Body of pancreas (tissue), 4 donors: ENCODE measurements around the gene SCN4A. TPM values are rescaled to one million over a fixed set of nuclear protein-coding genes. Genes with fewer than 3 reads are reported as not detected.

Experiments
- ATAC-seq: fragments of 150-250 bp; one replicate; pipeline ENCODE4 v1.9.1; 2016
- DNase-seq, 4 donors: peaks; one replicate each; pipeline ENCODE4 v3.0.0-alpha.2; 2019
- H3K27ac ChIP-seq, 4 donors: fragments of 200-600 bp; sonication (generic); 1 replicate in 3 of 4; 2 replicates in 1 of 4; pipeline versions ENCODE4 v1.5.1 to v1.6.1; 2016 to 2019; ENCODE audit warnings: mild to moderate bottlenecking in 1 of 4, mixed read lengths in 1 of 4, moderate library complexity in 1 of 4
- H3K27me3 ChIP-seq, 2 donors: fragments of 200-600 bp; sonication (generic); one replicate each; pipeline ENCODE4 v1.6.0; 2016; ENCODE audit warnings: mild to moderate bottlenecking in 1 of 2
- H3K36me3 ChIP-seq, 2 donors: fragments of 200-600 bp; sonication (generic); replicated peaks in 1 of 2; 2 replicates each; pipeline ENCODE4 v1.5.1; 2016; ENCODE audit warnings: low read depth in 2 of 2; ENCODE audit not compliant: insufficient read depth in 1 of 2
- H3K4me1 ChIP-seq: fragments of 200-600 bp; sonication (generic); one replicate; pipeline ENCODE4 v1.6.0; 2016
- H3K4me3 ChIP-seq, 2 donors: fragments of 200-600 bp; sonication (generic); 1 replicate in 1 of 2; 2 replicates in 1 of 2; pipeline ENCODE4 v1.5.1; 2016 to 2019
- H3K9me3 ChIP-seq, 3 donors: fragments of 200-600 bp; sonication (generic); 1 replicate in 2 of 3; 2 replicates in 1 of 3; pipeline ENCODE4 v1.5.1; 2016
- POLR2A ChIP-seq, 3 donors: fragments of 450-650 bp; IDR thresholded peaks; one replicate each; pipeline ENCODE4 v1.6.1; 2016; ENCODE audit warnings: antibody characterized with exemption in 3 of 3, mild to moderate bottlenecking in 2 of 3
- WGBS, 2 donors: methylation state at CpG; one replicate each; pipeline ENCODE4 v1.1.5; 2017; 5-methylcytosine and 5-hydroxymethylcytosine counted together
- intact Hi-C: fragments of 100-400 bp; cut with DNase I; formaldehyde crosslinking; loops from one replicate; pipeline ENCODE4 v1.15.1; 2023
- total RNA-seq, 2 donors: library from RNA; depleted of rRNA; stranded (reverse); fragments of >200 nt; gene quantifications; one replicate each; pipeline ENCODE4 v1.1.0, GENCODE V29; 2016
- TF ChIP-seq, protein P1 (sequence below), 7 experiments: fragments of 450-650 bp in 4 of 7; fragments of 200-600 bp in 3 of 7; sonication (generic) in 3 of 7; IDR thresholded peaks; one replicate each; pipeline ENCODE4 v1.5.1; 2016 to 2019; ENCODE audit warnings: antibody characterized with exemption in 7 of 7

SCN4A gene
- total RNA-seq, 2 donors from 2014 or later: 0.26 to 1.3 TPM

DNA sequence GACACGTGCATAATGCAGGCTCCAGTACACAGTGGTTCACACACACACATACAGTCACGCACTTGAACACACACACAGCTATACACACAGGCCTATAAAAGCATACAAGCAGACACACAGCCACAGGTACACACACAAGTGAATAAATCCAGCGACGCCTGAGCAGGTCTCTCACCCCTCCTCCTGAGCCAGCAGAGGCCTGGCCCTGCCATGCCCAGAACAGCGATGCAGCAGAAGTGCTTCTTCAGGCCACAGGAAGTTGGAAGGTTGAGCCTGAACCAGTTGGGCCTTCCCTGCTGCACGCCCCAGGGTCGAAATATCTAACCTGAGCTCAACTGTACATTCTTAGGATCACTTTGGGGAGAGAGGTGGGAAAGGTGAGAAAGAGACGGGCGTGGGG is 33.3 kb downstream of the SCN4A start:
- no peak for TF ChIP-seq POLR2A (IDR thresholded peaks at IDR 0.05)
- TF ChIP-seq, protein P1, sequence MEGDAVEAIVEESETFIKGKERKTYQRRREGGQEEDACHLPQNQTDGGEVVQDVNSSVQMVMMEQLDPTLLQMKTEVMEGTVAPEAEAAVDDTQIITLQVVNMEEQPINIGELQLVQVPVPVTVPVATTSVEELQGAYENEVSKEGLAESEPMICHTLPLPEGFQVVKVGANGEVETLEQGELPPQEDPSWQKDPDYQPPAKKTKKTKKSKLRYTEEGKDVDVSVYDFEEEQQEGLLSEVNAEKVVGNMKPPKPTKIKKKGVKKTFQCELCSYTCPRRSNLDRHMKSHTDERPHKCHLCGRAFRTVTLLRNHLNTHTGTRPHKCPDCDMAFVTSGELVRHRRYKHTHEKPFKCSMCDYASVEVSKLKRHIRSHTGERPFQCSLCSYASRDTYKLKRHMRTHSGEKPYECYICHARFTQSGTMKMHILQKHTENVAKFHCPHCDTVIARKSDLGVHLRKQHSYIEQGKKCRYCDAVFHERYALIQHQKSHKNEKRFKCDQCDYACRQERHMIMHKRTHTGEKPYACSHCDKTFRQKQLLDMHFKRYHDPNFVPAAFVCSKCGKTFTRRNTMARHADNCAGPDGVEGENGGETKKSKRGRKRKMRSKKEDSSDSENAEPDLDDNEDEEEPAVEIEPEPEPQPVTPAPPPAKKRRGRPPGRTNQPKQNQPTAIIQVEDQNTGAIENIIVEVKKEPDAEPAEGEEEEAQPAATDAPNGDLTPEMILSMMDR (IDR thresholded peaks at IDR 0.05): no peak
- Histone ChIP-seq H3K27me3 (no peaks in the 10 kb centered on the region), H3K4me3 (no peak overlapping the region), H3K9me3 (no peaks in the 10 kb centered on the region), H3K27ac (no peak overlapping the region), H3K4me1 (no peaks in the 10 kb centered on the region), H3K36me3 (no peaks in the 10 kb centered on the region)
- WGBS, 2 donors: 81 to 88% methylated on average over 8 of the region's 9 CpGs
- DNase-seq: no peak
- intact Hi-C loops: no loop called here
- no peak for ATAC-seq

DNA sequence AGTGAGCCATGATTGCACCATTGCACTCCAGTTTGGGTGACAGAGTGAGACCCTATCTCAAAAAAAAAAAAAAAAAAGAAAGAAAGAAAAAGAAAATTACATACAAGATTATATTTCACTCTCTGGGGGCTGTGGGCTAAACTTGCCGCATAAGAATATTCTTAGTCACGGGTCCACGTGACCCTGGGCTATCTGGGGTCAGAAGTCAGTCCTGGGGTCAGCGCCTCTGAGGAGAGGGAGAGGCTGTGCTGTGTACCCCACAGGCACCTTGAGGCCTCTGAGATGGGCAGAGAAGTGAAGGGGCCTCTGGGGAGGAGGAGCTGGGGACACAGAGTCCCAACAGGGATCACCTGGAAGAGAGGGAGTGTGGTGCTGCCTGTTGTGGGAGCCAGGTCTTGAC is 34.8 kb downstream of the SCN4A start:
- no peak overlapping the region for H3K4me3 ChIP-seq
- no peak for DNase-seq
- H3K27me3 ChIP-seq: no peaks in the 10 kb centered on the region
- H3K36me3 ChIP-seq: no peaks in the 10 kb centered on the region
- no peaks in the 10 kb centered on the region for H3K4me1 ChIP-seq
- TF ChIP-seq, protein P1 (IDR thresholded peaks at IDR 0.05): no peak
- TF ChIP-seq POLR2A (IDR thresholded peaks at IDR 0.05): no peak
- WGBS, 2 donors: 78 to 92% methylated on average over 4 of the region's 4 CpGs
- no peak overlapping the region for H3K27ac ChIP-seq
- ATAC-seq: no peak
- intact Hi-C loops: no loop called here
- H3K9me3 ChIP-seq: no peaks in the 10 kb centered on the region

DNA sequence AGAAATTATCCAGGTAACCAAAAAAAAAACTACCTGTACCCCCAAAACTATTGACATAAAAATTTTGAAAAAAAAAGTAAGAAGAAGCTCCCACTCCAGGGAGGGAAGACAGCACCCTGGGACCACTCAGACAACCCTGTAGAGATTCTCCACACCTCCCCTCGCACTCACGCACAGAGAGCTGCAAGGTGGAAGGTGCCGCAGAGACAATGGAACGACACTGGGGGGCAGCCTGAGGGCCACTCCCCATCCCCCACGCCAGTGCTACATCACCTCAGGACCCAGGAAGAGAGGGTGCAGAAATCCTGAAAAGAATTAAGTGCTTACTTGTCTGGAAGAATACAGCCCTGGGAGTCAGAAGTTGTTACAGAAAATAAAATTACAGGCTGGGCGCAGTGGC is 35.4 kb downstream of the SCN4A start:
- TF ChIP-seq, protein P1 (IDR thresholded peaks at IDR 0.05): no peak
- TF ChIP-seq POLR2A (IDR thresholded peaks at IDR 0.05): no peak
- no peak overlapping the region for H3K27ac ChIP-seq
- DNase-seq (no peak), ATAC-seq (no peak)
- intact Hi-C loops: no loop called here
- H3K9me3 ChIP-seq: no peaks in the 10 kb centered on the region
- no peaks in the 10 kb centered on the region for H3K27me3 ChIP-seq
- no peaks in the 10 kb centered on the region for H3K36me3 ChIP-seq
- H3K4me3 ChIP-seq: no peak overlapping the region
- no peaks in the 10 kb centered on the region for H3K4me1 ChIP-seq
- WGBS, 2 donors: 77 to 88% methylated on average over 6 of the region's 6 CpGs

DNA sequence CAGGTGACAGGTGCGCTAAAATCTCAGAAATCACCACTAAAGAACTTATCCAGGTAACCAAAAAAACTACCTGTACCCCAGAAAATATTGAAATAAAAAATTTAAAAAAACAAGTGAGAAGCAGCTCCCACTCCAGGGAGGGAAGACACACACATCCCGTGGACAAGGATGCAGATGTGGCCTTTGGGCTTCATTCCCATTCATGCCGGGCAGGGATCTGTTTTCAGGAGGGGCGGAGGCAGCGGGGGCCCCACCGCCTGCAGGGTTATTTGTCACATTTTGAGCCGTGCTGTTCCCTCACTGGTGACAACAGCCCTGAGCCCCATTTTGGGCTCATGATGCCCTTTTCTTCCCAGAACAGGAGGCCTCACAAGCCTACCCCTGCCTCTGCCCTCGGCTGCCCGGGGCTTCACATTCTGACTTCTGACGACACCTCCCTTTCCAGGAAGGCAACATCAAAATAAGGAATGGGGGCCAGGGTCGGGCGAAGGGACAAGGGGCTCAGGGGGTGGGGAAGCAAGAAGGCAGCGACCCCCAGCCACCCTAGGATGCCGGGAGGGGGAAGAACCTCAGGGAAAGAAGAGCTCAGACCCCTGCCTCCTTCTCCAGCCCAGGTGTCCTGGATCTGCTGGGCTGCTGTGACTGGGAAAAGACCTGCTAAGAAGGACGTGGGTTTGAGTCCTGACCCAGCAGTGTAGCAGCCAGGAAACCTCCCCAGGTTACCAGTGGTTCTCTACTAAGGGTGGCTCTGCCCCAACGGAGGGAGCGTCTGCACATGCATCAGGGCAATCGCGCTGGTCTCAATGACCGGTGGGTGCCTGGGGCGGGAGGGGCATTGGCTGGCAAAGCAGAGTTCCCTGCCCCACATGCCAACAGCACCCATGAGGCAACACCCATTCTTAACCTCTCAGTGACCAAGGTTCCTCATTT is 38.3 kb downstream of the SCN4A start:
- no peak overlapping the region for H3K27ac ChIP-seq
- H3K36me3 ChIP-seq: no peaks in the 10 kb centered on the region
- WGBS, 2 donors: 80 to 81% methylated on average over 18 to 21 of the region's 21 CpGs
- no peak overlapping the region for H3K4me3 ChIP-seq
- H3K27me3 ChIP-seq: no peaks in the 10 kb centered on the region
- DNase-seq (no peak), ATAC-seq (no peak)
- H3K9me3 ChIP-seq: no peaks in the 10 kb centered on the region
- H3K4me1 ChIP-seq: no peaks in the 10 kb centered on the region
- intact Hi-C loops: no loop called here
- no peak for TF ChIP-seq POLR2A (IDR thresholded peaks at IDR 0.05)
- TF ChIP-seq, protein P1 (IDR thresholded peaks at IDR 0.05): no peak

DNA sequence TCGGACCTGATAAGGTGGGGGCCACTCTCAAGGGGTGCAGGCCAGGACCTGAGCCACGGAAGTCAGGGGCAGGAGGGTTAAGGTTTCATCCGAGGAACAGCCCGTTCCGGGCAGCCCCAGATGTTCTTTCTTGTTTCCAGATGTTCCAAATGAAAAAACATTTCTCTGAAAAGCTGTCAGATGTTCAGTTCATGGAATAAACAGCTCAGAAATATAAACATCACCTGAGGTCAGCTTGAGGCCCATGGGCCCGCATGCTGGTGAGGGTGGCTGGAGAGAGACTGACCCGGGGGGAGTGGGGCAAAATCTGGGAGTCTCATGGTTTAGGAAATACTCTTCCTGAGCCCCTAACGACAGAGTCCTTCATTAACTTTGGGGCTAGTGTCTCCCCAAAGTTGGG is 39.1 kb downstream of the SCN4A start:
- Histone ChIP-seq H3K36me3 (no peaks in the 10 kb centered on the region), H3K27me3 (no peaks in the 10 kb centered on the region), H3K4me1 (no peaks in the 10 kb centered on the region), H3K27ac (no peak overlapping the region), H3K9me3 (no peaks in the 10 kb centered on the region), H3K4me3 (no peak overlapping the region)
- WGBS, 2 donors: 76 to 78% methylated on average over 8 of the region's 8 CpGs
- DNase-seq (no peak), ATAC-seq (no peak)
- TF ChIP-seq, protein P1 (IDR thresholded peaks at IDR 0.05): no peak
- no peak for TF ChIP-seq POLR2A (IDR thresholded peaks at IDR 0.05)
- intact Hi-C loops: no loop called here
